SU-DHL-6 (cell line): ENCODE measurements around the gene RGS11.

Experiments used
- H2AFZ ChIP-seq: fragments of 200-600 bp; sonication (generic); 2 replicates; pipeline ENCODE4 v1.6.1; 2014; ENCODE audit warnings: low read depth, mild to moderate bottlenecking, moderate library complexity, mixed read lengths, antibody characterized with exemption, low read length; ENCODE audit not compliant: severe bottlenecking
- H3F3A ChIP-seq: fragments of 200-600 bp; shearing (Covaris generic); 2 replicates; pipeline ENCODE4 v1.6.0; 2016; ENCODE audit warnings: antibody characterized with exemption, mild to moderate bottlenecking; ENCODE audit not compliant: insufficient read depth
- H3K27ac ChIP-seq: fragments of 200-600 bp; sonication (generic); 2 replicates; pipeline ENCODE4 v1.5.1; 2016; ENCODE audit warnings: low read depth, mild to moderate bottlenecking, low read length, moderate library complexity, mixed read lengths
- H3K27me3 ChIP-seq: fragments of 200-600 bp; sonication (generic), shearing (Covaris generic); 2 replicates; pipeline ENCODE4 v1.6.0; 2014; ENCODE audit warnings: mild to moderate bottlenecking, low read length
- H3K36me3 ChIP-seq: fragments of 200-600 bp; sonication (generic); 2 replicates; pipeline ENCODE4 v1.6.1; 2014; ENCODE audit warnings: mild to moderate bottlenecking, low read length, mixed read lengths
- H3K4me2 ChIP-seq: fragments of 300-600, 200-600 bp; shearing (Covaris generic), sonication (generic); 2 replicates; pipeline ENCODE4 v1.6.0; 2014; ENCODE audit warnings: low read length, low read depth, mild to moderate bottlenecking; ENCODE audit not compliant: poor library complexity, severe bottlenecking
- H3K4me3 ChIP-seq: fragments of 200-600 bp; sonication (generic); 2 replicates; pipeline ENCODE4 v1.5.1; 2014; ENCODE audit warnings: antibody characterized with exemption, low read length, mild to moderate bottlenecking, mixed read lengths; ENCODE audit not compliant: insufficient read depth, poor library complexity, severe bottlenecking
- H3K79me2 ChIP-seq: fragments of 200-600 bp; sonication (generic); 2 replicates; pipeline ENCODE4 v1.6.1; 2014; ENCODE audit warnings: mild to moderate bottlenecking, low read length, moderate library complexity; ENCODE audit not compliant: insufficient read depth
- H3K9ac ChIP-seq: fragments of 200-600 bp; sonication (generic); 2 replicates; pipeline ENCODE4 v1.7.0; 2014; ENCODE audit warnings: mild to moderate bottlenecking, low read length
- H3K9me2 ChIP-seq: fragments of 200-600 bp; sonication (generic); replicated peaks from 2 replicates; pipeline ENCODE4 v1.6.1; 2014; ENCODE audit warnings: low read length; ENCODE audit not compliant: insufficient read depth
- H3K9me3 ChIP-seq: fragments of 200-600 bp; sonication (generic); 2 replicates; pipeline ENCODE4 v1.6.1; 2014; ENCODE audit warnings: low read length, mixed read lengths; ENCODE audit not compliant: insufficient read depth
- H4K20me1 ChIP-seq: fragments of 200-600 bp; sonication (generic); 2 replicates; pipeline ENCODE4 v1.6.1; 2014; ENCODE audit warnings: low read depth, mild to moderate bottlenecking, antibody characterized with exemption, low read length, moderate library complexity, mixed read lengths
- EZH2phosphoT487 ChIP-seq: fragments of 200-600 bp; sonication (generic), shearing (Covaris generic); conservative IDR thresholded peaks from 2 replicates; pipeline ENCODE4 v1.6.1; 2018; ENCODE audit warnings: mild to moderate bottlenecking, antibody characterized with exemption, low read length, moderate library complexity, mixed read lengths
- TF ChIP-seq, protein P1 (sequence below): fragments of 200-600 bp; sonication (generic); IDR thresholded peaks from one replicate; pipeline ENCODE4 v1.5.1; 2017; ENCODE audit warnings: antibody characterized with exemption, mild to moderate bottlenecking, low read length, moderate library complexity; ENCODE audit not compliant: insufficient read depth, poor library complexity, severe bottlenecking

The RGS11 gene

DNA sequence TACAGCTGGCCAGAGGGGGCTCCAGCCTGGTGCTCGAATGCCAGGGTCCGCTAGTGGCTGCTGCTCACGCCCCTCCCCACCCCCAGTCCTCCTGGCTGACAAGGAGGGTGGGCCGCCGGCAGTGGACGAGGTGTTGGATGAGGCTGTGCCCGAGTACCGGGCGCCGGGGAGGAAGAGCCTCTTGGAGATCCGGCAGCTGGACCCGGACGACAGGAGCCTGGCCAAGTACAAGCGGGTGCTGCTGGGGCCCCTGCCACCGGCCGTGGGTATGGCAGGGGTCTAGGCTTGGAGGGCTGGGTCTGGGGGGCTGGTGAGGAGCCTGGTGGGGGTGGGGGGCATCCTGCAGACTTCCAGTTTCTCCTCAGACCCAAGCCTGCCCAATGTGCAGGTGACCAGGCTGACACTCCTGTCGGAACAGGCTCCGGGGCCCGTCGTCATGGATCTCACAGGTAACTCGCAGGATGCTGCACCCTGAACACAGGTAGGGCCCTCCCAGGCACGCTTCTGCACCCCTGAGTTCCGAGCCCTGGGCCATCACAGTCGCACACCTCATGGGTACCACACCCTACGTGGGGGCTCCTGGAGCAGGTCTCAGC lies 6.0 kb upstream of the RGS11 start:
- Histone ChIP-seq H3K27me3 (no peaks in the 10 kb centered on the region), H3K9me2 (no peaks in the 10 kb centered on the region), H3K27ac (no peak overlapping the region), H3K4me3 (no peak overlapping the region), H3K9me3 (no peaks in the 10 kb centered on the region), H3K4me2 (no peak overlapping the region), H3K9ac (no peak overlapping the region), H2AFZ (no peak overlapping the region), H3K36me3 (no peaks in the 10 kb centered on the region), H3F3A (no peaks in the 10 kb centered on the region), H3K79me2 (no peaks in the 10 kb centered on the region), H4K20me1 (no peaks in the 10 kb centered on the region)
- TF ChIP-seq EZH2phosphoT487 = no peak
- TF ChIP-seq, protein P1, sequence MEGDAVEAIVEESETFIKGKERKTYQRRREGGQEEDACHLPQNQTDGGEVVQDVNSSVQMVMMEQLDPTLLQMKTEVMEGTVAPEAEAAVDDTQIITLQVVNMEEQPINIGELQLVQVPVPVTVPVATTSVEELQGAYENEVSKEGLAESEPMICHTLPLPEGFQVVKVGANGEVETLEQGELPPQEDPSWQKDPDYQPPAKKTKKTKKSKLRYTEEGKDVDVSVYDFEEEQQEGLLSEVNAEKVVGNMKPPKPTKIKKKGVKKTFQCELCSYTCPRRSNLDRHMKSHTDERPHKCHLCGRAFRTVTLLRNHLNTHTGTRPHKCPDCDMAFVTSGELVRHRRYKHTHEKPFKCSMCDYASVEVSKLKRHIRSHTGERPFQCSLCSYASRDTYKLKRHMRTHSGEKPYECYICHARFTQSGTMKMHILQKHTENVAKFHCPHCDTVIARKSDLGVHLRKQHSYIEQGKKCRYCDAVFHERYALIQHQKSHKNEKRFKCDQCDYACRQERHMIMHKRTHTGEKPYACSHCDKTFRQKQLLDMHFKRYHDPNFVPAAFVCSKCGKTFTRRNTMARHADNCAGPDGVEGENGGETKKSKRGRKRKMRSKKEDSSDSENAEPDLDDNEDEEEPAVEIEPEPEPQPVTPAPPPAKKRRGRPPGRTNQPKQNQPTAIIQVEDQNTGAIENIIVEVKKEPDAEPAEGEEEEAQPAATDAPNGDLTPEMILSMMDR = no peak

DNA sequence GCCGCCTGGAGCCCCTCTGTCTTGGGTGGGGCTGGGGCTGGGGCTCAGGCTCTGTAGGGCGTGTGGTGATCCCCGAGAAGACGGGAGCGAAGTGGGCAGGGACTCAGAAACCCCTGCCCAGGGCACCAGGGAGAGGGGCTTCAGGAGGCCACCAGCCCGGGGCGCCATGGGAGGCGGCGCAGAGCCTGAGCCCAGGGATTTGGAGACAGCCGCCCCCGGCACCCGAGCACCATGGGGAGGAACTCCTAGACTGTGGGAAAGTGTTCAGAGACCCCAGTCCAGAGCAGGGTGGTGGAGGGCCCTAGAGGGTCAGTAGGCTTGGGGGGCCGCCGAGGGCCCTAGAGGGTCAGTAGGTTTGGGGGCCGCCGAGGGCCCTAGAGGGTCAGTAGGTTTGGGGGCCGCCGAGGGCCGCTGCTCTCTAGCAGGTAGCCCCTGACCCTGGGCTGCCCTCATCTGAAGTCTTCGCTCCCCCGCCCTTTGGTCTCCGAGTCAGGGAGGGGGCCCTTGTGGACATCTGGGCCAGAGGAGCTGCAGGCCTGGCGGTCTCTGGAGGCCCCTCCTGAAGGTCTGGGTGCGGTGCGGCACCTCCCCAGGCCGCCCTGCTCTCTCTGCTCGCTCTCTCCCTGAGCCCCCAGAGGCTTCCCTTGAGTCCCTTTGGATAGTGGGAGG lies 5.4 kb upstream of the RGS11 start:
- Histone ChIP-seq H3F3A (no peaks in the 10 kb centered on the region), H2AFZ (no peak overlapping the region), H3K27me3 (no peaks in the 10 kb centered on the region), H3K36me3 (no peaks in the 10 kb centered on the region), H3K4me3 (no peak overlapping the region), H3K9ac (no peak overlapping the region), H3K27ac (no peak overlapping the region), H4K20me1 (no peaks in the 10 kb centered on the region), H3K9me2 (no peaks in the 10 kb centered on the region), H3K9me3 (no peaks in the 10 kb centered on the region), H3K79me2 (no peaks in the 10 kb centered on the region), H3K4me2 (no peak overlapping the region)
- TF ChIP-seq, protein P1 = no peak
- no peak for TF ChIP-seq EZH2phosphoT487

DNA sequence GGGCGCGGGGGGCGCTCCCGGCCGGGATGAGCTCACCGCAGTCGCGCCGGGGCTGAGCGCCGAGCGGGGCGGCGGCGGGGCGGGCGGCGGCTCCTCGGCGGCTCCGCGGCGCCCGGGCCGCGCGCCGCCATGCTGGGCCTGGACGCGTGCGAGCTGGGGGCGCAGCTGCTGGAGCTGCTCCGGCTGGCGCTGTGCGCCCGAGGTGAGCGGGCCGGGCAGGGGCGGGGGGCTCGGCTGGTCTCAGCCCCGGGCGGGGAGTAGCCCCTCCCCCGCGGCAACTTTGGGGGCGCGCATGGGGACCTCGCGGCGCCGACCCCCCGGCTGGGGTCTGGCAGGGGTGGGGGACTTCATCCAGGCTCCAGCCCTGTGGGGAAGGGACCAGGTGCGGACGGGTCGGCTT lies 4.8 kb upstream of the RGS11 start, which contains the start of gene ARHGDIG:
Gene ARHGDIG, plus strand, starts transcription at position 40 of the 400 bp plus-strand sequence. Its CDS starts 90 bp downstream, at position 130.
- Histone ChIP-seq H4K20me1 (no peaks in the 10 kb centered on the region), H3F3A (no peaks in the 10 kb centered on the region), H3K9me2 (no peaks in the 10 kb centered on the region), H3K4me3 (no peak within 1 kb of the TSS), H3K27me3 (no peaks in the 10 kb centered on the region), H3K9me3 (no peaks in the 10 kb centered on the region), H2AFZ (no peak within 1 kb of the TSS), H3K4me2 (no peak within 1 kb of the TSS), H3K27ac (no peak within 1 kb of the TSS), H3K9ac (no peak within 1 kb of the TSS), H3K36me3 (no peaks in the 10 kb centered on the region), H3K79me2 (no peaks in the 10 kb centered on the region)
- TF ChIP-seq, protein P1 = no peak
- no peak for TF ChIP-seq EZH2phosphoT487
